Measurements from ENCODE around the gene ESPN.
"Not testable (repeated sequence)": the region's sequence is repeated elsewhere in the genome, so short reads cannot be mapped to it uniquely, and the experiment has no call there.

GRCh38 chr1:6431645-6432579 is 7.3 kb downstream of the ESPN start:
- not testable (repeated sequence) for TF ChIP-seq POLR2A, SPI1, POLR2AphosphoS5 (IDR thresholded peaks at IDR 0.05; ENCODE audit: low read depth, low read length)

Data from GM12891 (cell line).